Measurements from ENCODE around the gene H2BK1.

- TF ChIP-seq ZNF384 (IDR thresholded peaks at IDR 0.05) (no peak), FOXA1 (IDR thresholded peaks at IDR 0.05) (no peak), L3MBTL2 (conservative IDR thresholded peaks at IDR 0.05) (no peak), BHLHE40 (IDR thresholded peaks at IDR 0.05; ENCODE audit: borderline replicate concordance) (no peak), FOXM1 (IDR thresholded peaks at IDR 0.05; ENCODE audit: borderline replicate concordance) (no peak), ELF4 (IDR thresholded peaks at IDR 0.05) (no peak), TARDBP (IDR thresholded peaks at IDR 0.05) (no peak), ARNT (IDR thresholded peaks at IDR 0.05) (no peak), FOXK2 (IDR thresholded peaks at IDR 0.05) (no peak), SUZ12 (IDR thresholded peaks at IDR 0.05) (no peak), SP1 (IDR thresholded peaks at IDR 0.05) (no peak)
These were observed 5.1 kb upstream of the H2BK1 start for GRCh38 chr7:151215396-151215795.

Data from HEK293T (cell line).